Naive B cell (primary cell): ENCODE data around the gene EFCAB9. TPM values are rescaled to one million over a fixed set of nuclear protein-coding genes. Genes with fewer than 3 reads are reported as not detected.

Source experiments
- ATAC-seq, 2 donors: fragments of 150-1000 bp; cut with Tn5 transposase; 2 replicates each; pipeline ENCODE4 v1.10.0; 2021; ENCODE audit warnings: low read depth in 2 of 2, mild to moderate bottlenecking in 2 of 2, moderate library complexity in 2 of 2
- DNase-seq: peaks from one replicate; pipeline ENCODE4 v3.0.0; 2022
- H3K27ac Mint-ChIP-seq, 6 donors: one replicate each; pipeline ENCODE4 v1.8.0; 2020 to 2022; ENCODE audit warnings: mild to moderate bottlenecking in 6 of 6, mixed read lengths in 6 of 6, moderate library complexity in 5 of 6, inconsistent platforms in 2 of 6
- H3K27me3 Mint-ChIP-seq, 3 donors: one replicate each; pipeline ENCODE4 v1.8.0; 2021 to 2022; ENCODE audit warnings: mixed read lengths in 3 of 3, mild to moderate bottlenecking in 1 of 3
- H3K36me3 Mint-ChIP-seq, 2 donors: one replicate each; pipeline ENCODE4 v1.8.0; 2020 to 2022; ENCODE audit warnings: mixed read lengths in 2 of 2, inconsistent platforms in 1 of 2, mild to moderate bottlenecking in 1 of 2
- H3K4me1 Mint-ChIP-seq, 3 donors: one replicate each; pipeline ENCODE4 v1.8.0; 2020 to 2022; ENCODE audit warnings: mixed read lengths in 3 of 3, inconsistent platforms in 1 of 3, mild to moderate bottlenecking in 1 of 3, moderate library complexity in 1 of 3
- H3K4me3 Mint-ChIP-seq, 8 donors: one replicate each; pipeline ENCODE4 v1.8.0; 2020 to 2022; ENCODE audit warnings: mild to moderate bottlenecking in 8 of 8, mixed read lengths in 8 of 8, moderate library complexity in 8 of 8, inconsistent platforms in 2 of 8
- H3K9me3 Mint-ChIP-seq, 7 donors: one replicate each; pipeline ENCODE4 v1.8.0; 2020 to 2022; ENCODE audit warnings: mixed read lengths in 7 of 7, mild to moderate bottlenecking in 5 of 7, inconsistent platforms in 2 of 7, moderate library complexity in 1 of 7
- polyA plus RNA-seq, 6 donors: library from polyadenylated mRNA; unstranded; fragments of 300-500 nt; fragmentation: Illumina TruSeq; gene quantifications; one replicate each; pipeline ENCODE4 v1.2.3, GENCODE V29; 2021; ENCODE audit warnings: low read depth in 6 of 6

Gene EFCAB9
- polyA plus RNA-seq, 6 donors from 2014 or later = not detected

GRCh38 chr5:172169216-172169615, 24.8 kb upstream of the EFCAB9 start:
- Mint-ChIP-seq H3K9me3 (no peaks in the 10 kb centered on the region), H3K27ac (peak overlapping the region in 3 of 6 donors; percentile 65 to 96 (median 85)), H3K27me3 (no peaks in the 10 kb centered on the region), H3K36me3 (peaks cover 4 to 9% of the 10 kb centered on the region in 2 donors), H3K4me1 (peaks cover 53 to 93% (median 71%) of the 10 kb centered on the region in 3 donors), H3K4me3 (peak overlapping the region in 1 of 8 donors; percentile 35)
- ATAC-seq (no peak), DNase-seq (no peak)

GRCh38 chr5:172170251-172170701, 23.7 kb upstream of the EFCAB9 start:
- Mint-ChIP-seq H3K27me3 (no peaks in the 10 kb centered on the region), H3K36me3 (peaks cover 4 to 9% of the 10 kb centered on the region in 2 donors), H3K27ac (peak overlapping the region; percentile 35 to 87 (median 82)), H3K4me1 (peaks cover 61 to 97% (median 73%) of the 10 kb centered on the region in 3 donors), H3K9me3 (no peaks in the 10 kb centered on the region), H3K4me3 (peak overlapping the region in 5 of 8 donors; percentile 24 to 74 (median 43))
- no peak for ATAC-seq
- no peak for DNase-seq

- no peak for DNase-seq
- Mint-ChIP-seq H3K27me3 (no peaks in the 10 kb centered on the region), H3K4me3 (peak overlapping the region in 1 of 8 donors; percentile 5), H3K27ac (peak overlapping the region in 4 of 6 donors; percentile 65 to 88 (median 82)), H3K9me3 (no peaks in the 10 kb centered on the region), H3K4me1 (peaks cover 68 to 97% (median 77%) of the 10 kb centered on the region in 3 donors), H3K36me3 (peaks cover 4 to 9% of the 10 kb centered on the region in 2 donors)
- no peak for ATAC-seq
Measured at GRCh38 chr5:172171118-172171517, 22.9 kb upstream of the EFCAB9 start.

- peak overlapping the region; percentile 84 to 94 (median 91) for H3K4me3 Mint-ChIP-seq
- peak overlapping the region; percentile 33 to 99 (median 58) for H3K27ac Mint-ChIP-seq
- ATAC-seq (no peak), DNase-seq (no peak)
- H3K27me3 Mint-ChIP-seq = no peaks in the 10 kb centered on the region
- peaks cover 67 to 100% (median 87%) of the 10 kb centered on the region in 3 donors for H3K4me1 Mint-ChIP-seq
- no peaks in the 10 kb centered on the region for H3K9me3 Mint-ChIP-seq
- H3K36me3 Mint-ChIP-seq = peaks cover 4 to 9% of the 10 kb centered on the region in 2 donors
Measured at GRCh38 chr5:172172912-172173563, 20.9 kb upstream of the EFCAB9 start.

GRCh38 chr5:172173564-172174153, 20.3 kb upstream of the EFCAB9 start:
- no peaks in the 10 kb centered on the region for H3K27me3 Mint-ChIP-seq
- peaks cover 4 to 9% of the 10 kb centered on the region in 2 donors for H3K36me3 Mint-ChIP-seq
- H3K4me3 Mint-ChIP-seq = peak overlapping the region; percentile 84 to 94 (median 91)
- H3K4me1 Mint-ChIP-seq = peaks cover 71 to 100% (median 92%) of the 10 kb centered on the region in 3 donors
- DNase-seq (no peak), ATAC-seq (no peak)
- H3K9me3 Mint-ChIP-seq = no peaks in the 10 kb centered on the region
- peak overlapping the region; percentile 89 to 99 (median 96) for H3K27ac Mint-ChIP-seq

- Mint-ChIP-seq H3K4me3 (peak overlapping the region; percentile 84 to 94 (median 91)), H3K36me3 (no peaks in the 10 kb centered on the region), H3K27ac (peak overlapping the region; percentile 93 to 99 (median 96)), H3K27me3 (no peaks in the 10 kb centered on the region), H3K9me3 (no peaks in the 10 kb centered on the region), H3K4me1 (peaks cover 70 to 100% (median 92%) of the 10 kb centered on the region in 3 donors)
- ATAC-seq (peak; percentile 66 to 70), DNase-seq (peak; percentile 70)
Measured at GRCh38 chr5:172175263-172175719, 18.7 kb upstream of the EFCAB9 start.

- no peak for DNase-seq
- H3K4me1 Mint-ChIP-seq = peaks cover 66 to 97% (median 90%) of the 10 kb centered on the region in 3 donors
- H3K36me3 Mint-ChIP-seq = no peaks in the 10 kb centered on the region
- H3K4me3 Mint-ChIP-seq = peak overlapping the region in 7 of 8 donors; percentile 60 to 94 (median 88)
- H3K27me3 Mint-ChIP-seq = no peaks in the 10 kb centered on the region
- H3K9me3 Mint-ChIP-seq = no peaks in the 10 kb centered on the region
- peak overlapping the region; percentile 72 to 99 (median 96) for H3K27ac Mint-ChIP-seq
- ATAC-seq = no peak
Measured at GRCh38 chr5:172177176-172177575, 16.8 kb upstream of the EFCAB9 start.

GRCh38 chr5:172178301-172178987, 15.5 kb upstream of the EFCAB9 start:
- no peak for ATAC-seq
- Mint-ChIP-seq H3K4me1 (peaks cover 63 to 94% (median 89%) of the 10 kb centered on the region in 3 donors), H3K36me3 (no peaks in the 10 kb centered on the region), H3K27ac (peak overlapping the region; percentile 96 to 99 (median 97)), H3K4me3 (peak overlapping the region; percentile 76 to 92 (median 90)), H3K27me3 (no peaks in the 10 kb centered on the region), H3K9me3 (no peaks in the 10 kb centered on the region)
- DNase-seq = no peak

- Mint-ChIP-seq H3K36me3 (no peaks in the 10 kb centered on the region), H3K4me3 (peak overlapping the region; percentile 76 to 92 (median 90)), H3K27ac (peak overlapping the region; percentile 96 to 99 (median 97)), H3K4me1 (peaks cover 57 to 94% (median 84%) of the 10 kb centered on the region in 3 donors), H3K27me3 (no peaks in the 10 kb centered on the region), H3K9me3 (no peaks in the 10 kb centered on the region)
- ATAC-seq = peak; percentile 43 to 46
- peak; percentile 68 for DNase-seq
Measured at GRCh38 chr5:172178991-172179989, 14.7 kb upstream of the EFCAB9 start.

GRCh38 chr5:172180936-172181335, 13.0 kb upstream of the EFCAB9 start:
- H3K27ac Mint-ChIP-seq = peak overlapping the region; percentile 91 to 99 (median 95)
- H3K27me3 Mint-ChIP-seq = no peaks in the 10 kb centered on the region
- ATAC-seq = no peak
- peak overlapping the region in 6 of 8 donors; percentile 21 to 92 (median 70) for H3K4me3 Mint-ChIP-seq
- peaks cover 54 to 94% (median 84%) of the 10 kb centered on the region in 3 donors for H3K4me1 Mint-ChIP-seq
- no peaks in the 10 kb centered on the region for H3K9me3 Mint-ChIP-seq
- no peak for DNase-seq
- no peaks in the 10 kb centered on the region for H3K36me3 Mint-ChIP-seq

GRCh38 chr5:172182291-172182690, 11.7 kb upstream of the EFCAB9 start:
- H3K27ac Mint-ChIP-seq = peak overlapping the region in 3 of 6 donors; percentile 85 to 96 (median 86)
- peak overlapping the region in 1 of 8 donors; percentile 16 for H3K4me3 Mint-ChIP-seq
- no peak for DNase-seq
- no peak for ATAC-seq
- no peaks in the 10 kb centered on the region for H3K9me3 Mint-ChIP-seq
- no peaks in the 10 kb centered on the region for H3K27me3 Mint-ChIP-seq
- H3K4me1 Mint-ChIP-seq = peaks cover 55 to 92% (median 84%) of the 10 kb centered on the region in 3 donors
- no peaks in the 10 kb centered on the region for H3K36me3 Mint-ChIP-seq

- H3K27ac Mint-ChIP-seq = peak overlapping the region; percentile 94 to 99 (median 98)
- H3K4me1 Mint-ChIP-seq = peaks cover 48 to 79% (median 72%) of the 10 kb centered on the region in 3 donors
- no peak for DNase-seq
- no peaks in the 10 kb centered on the region for H3K9me3 Mint-ChIP-seq
- no peak for ATAC-seq
- no peaks in the 10 kb centered on the region for H3K36me3 Mint-ChIP-seq
- no peaks in the 10 kb centered on the region for H3K27me3 Mint-ChIP-seq
- H3K4me3 Mint-ChIP-seq = peak overlapping the region in 6 of 8 donors; percentile 98 to 100 (median 99)
Measured at GRCh38 chr5:172183881-172184280, 10.1 kb upstream of the EFCAB9 start.
